Measurements from ENCODE around the gene GMCL1. TPM values are rescaled to one million over a fixed set of nuclear protein-coding genes. Genes with fewer than 3 reads are reported as not detected.

Gene GMCL1
- total and polyA plus RNA-seq, 9 of the 15 experiments (the other 6 are each of a cell fraction or from before 2014, with no cell fraction given): 7.0 to 27.3 (median 15.4) TPM

GRCh38 chr2:69914950-69915945 lies 85.8 kb downstream of the GMCL1 start, which contains the start of gene MXD1 (continued):
- no peak for TF ChIP-seq MYNN (IDR thresholded peaks at IDR 0.05)
- no peak for TF ChIP-seq MYNN (CRISPR knock-in tag; IDR thresholded peaks at IDR 0.05)
- TF ChIP-seq, protein P1, sequence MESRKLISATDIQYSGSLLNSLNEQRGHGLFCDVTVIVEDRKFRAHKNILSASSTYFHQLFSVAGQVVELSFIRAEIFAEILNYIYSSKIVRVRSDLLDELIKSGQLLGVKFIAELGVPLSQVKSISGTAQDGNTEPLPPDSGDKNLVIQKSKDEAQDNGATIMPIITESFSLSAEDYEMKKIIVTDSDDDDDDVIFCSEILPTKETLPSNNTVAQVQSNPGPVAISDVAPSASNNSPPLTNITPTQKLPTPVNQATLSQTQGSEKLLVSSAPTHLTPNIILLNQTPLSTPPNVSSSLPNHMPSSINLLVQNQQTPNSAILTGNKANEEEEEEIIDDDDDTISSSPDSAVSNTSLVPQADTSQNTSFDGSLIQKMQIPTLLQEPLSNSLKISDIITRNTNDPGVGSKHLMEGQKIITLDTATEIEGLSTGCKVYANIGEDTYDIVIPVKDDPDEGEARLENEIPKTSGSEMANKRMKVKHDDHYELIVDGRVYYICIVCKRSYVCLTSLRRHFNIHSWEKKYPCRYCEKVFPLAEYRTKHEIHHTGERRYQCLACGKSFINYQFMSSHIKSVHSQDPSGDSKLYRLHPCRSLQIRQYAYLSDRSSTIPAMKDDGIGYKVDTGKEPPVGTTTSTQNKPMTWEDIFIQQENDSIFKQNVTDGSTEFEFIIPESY (CRISPR knock-in tag; IDR thresholded peaks at IDR 0.05): 0 out of 2 replicates have a peak, but pooled peaks have one; percentile 35
- TF ChIP-seq, protein P2, sequence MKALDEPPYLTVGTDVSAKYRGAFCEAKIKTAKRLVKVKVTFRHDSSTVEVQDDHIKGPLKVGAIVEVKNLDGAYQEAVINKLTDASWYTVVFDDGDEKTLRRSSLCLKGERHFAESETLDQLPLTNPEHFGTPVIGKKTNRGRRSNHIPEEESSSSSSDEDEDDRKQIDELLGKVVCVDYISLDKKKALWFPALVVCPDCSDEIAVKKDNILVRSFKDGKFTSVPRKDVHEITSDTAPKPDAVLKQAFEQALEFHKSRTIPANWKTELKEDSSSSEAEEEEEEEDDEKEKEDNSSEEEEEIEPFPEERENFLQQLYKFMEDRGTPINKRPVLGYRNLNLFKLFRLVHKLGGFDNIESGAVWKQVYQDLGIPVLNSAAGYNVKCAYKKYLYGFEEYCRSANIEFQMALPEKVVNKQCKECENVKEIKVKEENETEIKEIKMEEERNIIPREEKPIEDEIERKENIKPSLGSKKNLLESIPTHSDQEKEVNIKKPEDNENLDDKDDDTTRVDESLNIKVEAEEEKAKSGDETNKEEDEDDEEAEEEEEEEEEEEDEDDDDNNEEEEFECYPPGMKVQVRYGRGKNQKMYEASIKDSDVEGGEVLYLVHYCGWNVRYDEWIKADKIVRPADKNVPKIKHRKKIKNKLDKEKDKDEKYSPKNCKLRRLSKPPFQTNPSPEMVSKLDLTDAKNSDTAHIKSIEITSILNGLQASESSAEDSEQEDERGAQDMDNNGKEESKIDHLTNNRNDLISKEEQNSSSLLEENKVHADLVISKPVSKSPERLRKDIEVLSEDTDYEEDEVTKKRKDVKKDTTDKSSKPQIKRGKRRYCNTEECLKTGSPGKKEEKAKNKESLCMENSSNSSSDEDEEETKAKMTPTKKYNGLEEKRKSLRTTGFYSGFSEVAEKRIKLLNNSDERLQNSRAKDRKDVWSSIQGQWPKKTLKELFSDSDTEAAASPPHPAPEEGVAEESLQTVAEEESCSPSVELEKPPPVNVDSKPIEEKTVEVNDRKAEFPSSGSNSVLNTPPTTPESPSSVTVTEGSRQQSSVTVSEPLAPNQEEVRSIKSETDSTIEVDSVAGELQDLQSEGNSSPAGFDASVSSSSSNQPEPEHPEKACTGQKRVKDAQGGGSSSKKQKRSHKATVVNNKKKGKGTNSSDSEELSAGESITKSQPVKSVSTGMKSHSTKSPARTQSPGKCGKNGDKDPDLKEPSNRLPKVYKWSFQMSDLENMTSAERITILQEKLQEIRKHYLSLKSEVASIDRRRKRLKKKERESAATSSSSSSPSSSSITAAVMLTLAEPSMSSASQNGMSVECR (CRISPR knock-in tag; IDR thresholded peaks at IDR 0.05): peak; percentile 51
- no peak for TF ChIP-seq ESRRB (CRISPR knock-in tag; IDR thresholded peaks at IDR 0.05; ENCODE audit: borderline replicate concordance)
- peak in 1 of 2 experiments; percentile 81; a peak in 1 of 4 replicates for TF ChIP-seq NONO (IDR thresholded peaks at IDR 0.05; ENCODE audit: low read depth in 2 of 2, low read length in 1 of 2)
- peak; percentile 52; the same call in 1 of the 2 replicates for TF ChIP-seq PHF8 (IDR thresholded peaks at IDR 0.05; ENCODE audit: borderline replicate concordance, low read length)
- no peak for TF ChIP-seq PURB (CRISPR knock-in tag; IDR thresholded peaks at IDR 0.05; ENCODE audit: low read depth)
- TF ChIP-seq, protein P3, sequence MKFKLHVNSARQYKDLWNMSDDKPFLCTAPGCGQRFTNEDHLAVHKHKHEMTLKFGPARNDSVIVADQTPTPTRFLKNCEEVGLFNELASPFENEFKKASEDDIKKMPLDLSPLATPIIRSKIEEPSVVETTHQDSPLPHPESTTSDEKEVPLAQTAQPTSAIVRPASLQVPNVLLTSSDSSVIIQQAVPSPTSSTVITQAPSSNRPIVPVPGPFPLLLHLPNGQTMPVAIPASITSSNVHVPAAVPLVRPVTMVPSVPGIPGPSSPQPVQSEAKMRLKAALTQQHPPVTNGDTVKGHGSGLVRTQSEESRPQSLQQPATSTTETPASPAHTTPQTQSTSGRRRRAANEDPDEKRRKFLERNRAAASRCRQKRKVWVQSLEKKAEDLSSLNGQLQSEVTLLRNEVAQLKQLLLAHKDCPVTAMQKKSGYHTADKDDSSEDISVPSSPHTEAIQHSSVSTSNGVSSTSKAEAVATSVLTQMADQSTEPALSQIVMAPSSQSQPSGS (CRISPR knock-in tag; IDR thresholded peaks at IDR 0.05): no peak
- TF ChIP-seq TBP (optimal IDR thresholded peaks at IDR 0.05; ENCODE audit: low read depth, low read length): peak; percentile 96
- no peak for TF ChIP-seq MBD2 (IDR thresholded peaks at IDR 0.05; ENCODE audit: borderline replicate concordance, low read depth)
- TF ChIP-seq, protein P4, sequence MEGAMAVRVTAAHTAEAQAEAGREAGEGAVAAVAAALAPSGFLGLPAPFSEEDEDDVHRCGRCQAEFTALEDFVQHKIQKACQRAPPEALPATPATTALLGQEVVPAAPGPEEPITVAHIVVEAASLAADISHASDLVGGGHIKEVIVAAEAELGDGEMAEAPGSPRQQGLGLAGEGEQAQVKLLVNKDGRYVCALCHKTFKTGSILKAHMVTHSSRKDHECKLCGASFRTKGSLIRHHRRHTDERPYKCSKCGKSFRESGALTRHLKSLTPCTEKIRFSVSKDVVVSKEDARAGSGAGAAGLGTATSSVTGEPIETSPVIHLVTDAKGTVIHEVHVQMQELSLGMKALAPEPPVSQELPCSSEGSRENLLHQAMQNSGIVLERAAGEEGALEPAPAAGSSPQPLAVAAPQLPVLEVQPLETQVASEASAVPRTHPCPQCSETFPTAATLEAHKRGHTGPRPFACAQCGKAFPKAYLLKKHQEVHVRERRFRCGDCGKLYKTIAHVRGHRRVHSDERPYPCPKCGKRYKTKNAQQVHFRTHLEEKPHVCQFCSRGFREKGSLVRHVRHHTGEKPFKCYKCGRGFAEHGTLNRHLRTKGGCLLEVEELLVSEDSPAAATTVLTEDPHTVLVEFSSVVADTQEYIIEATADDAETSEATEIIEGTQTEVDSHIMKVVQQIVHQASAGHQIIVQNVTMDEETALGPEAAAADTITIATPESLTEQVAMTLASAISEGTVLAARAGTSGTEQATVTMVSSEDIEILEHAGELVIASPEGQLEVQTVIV (CRISPR knock-in tag; IDR thresholded peaks at IDR 0.05; ENCODE audit: borderline replicate concordance): no peak
- no peak for TF ChIP-seq PTTG1 (tag; IDR thresholded peaks at IDR 0.05; ENCODE audit: low read depth)
- peak; percentile 95 for TF ChIP-seq RBM22 (IDR thresholded peaks at IDR 0.05; ENCODE audit: low read depth, low read length, poor library complexity, severe bottlenecking)
- TF ChIP-seq GTF2E2 (tag; IDR thresholded peaks at IDR 0.05): peak; percentile 67; the same call in 1 of the 2 replicates
